Measurements from ENCODE around the gene DCP1A.

The DCP1A gene

DNA sequence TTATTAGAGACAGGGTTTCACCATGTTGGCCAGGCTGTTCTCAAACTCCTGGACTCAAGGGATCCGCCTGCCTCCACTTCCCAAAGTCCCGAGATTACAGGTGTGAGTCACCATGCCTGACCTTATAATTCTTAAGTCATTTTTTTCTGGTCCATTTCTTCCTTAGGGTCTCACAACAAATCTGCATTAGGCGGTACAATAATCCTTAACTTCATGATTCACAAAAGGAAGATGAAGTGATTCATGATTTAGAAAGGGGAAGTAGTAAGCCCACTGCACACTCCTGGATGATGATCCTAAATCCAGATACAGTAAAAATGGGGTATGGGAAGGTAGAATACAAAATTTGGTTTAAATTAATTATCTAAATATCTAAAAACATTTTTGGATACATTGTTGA, 46.5 kb downstream of the DCP1A start:
- TF ChIP-seq TAF1 (IDR thresholded peaks at IDR 0.05; ENCODE audit: borderline replicate concordance, insufficient read depth, low read length) (no peak), FOXP2 (optimal IDR thresholded peaks at IDR 0.05; ENCODE audit: borderline replicate concordance, extremely low read depth, extremely low read length, insufficient read depth) (no peak), SIN3A (IDR thresholded peaks at IDR 0.05; ENCODE audit: borderline replicate concordance, insufficient read depth, low read length) (no peak), POLR2AphosphoS5 (IDR thresholded peaks at IDR 0.05; ENCODE audit: low read depth, low read length) (no peak)
- TF ChIP-seq, protein P1, sequence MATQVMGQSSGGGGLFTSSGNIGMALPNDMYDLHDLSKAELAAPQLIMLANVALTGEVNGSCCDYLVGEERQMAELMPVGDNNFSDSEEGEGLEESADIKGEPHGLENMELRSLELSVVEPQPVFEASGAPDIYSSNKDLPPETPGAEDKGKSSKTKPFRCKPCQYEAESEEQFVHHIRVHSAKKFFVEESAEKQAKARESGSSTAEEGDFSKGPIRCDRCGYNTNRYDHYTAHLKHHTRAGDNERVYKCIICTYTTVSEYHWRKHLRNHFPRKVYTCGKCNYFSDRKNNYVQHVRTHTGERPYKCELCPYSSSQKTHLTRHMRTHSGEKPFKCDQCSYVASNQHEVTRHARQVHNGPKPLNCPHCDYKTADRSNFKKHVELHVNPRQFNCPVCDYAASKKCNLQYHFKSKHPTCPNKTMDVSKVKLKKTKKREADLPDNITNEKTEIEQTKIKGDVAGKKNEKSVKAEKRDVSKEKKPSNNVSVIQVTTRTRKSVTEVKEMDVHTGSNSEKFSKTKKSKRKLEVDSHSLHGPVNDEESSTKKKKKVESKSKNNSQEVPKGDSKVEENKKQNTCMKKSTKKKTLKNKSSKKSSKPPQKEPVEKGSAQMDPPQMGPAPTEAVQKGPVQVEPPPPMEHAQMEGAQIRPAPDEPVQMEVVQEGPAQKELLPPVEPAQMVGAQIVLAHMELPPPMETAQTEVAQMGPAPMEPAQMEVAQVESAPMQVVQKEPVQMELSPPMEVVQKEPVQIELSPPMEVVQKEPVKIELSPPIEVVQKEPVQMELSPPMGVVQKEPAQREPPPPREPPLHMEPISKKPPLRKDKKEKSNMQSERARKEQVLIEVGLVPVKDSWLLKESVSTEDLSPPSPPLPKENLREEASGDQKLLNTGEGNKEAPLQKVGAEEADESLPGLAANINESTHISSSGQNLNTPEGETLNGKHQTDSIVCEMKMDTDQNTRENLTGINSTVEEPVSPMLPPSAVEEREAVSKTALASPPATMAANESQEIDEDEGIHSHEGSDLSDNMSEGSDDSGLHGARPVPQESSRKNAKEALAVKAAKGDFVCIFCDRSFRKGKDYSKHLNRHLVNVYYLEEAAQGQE (IDR thresholded peaks at IDR 0.05; ENCODE audit: insufficient read depth in 1 of 2, low read depth in 2 of 2, low read length in 2 of 2): no peak

DNA sequence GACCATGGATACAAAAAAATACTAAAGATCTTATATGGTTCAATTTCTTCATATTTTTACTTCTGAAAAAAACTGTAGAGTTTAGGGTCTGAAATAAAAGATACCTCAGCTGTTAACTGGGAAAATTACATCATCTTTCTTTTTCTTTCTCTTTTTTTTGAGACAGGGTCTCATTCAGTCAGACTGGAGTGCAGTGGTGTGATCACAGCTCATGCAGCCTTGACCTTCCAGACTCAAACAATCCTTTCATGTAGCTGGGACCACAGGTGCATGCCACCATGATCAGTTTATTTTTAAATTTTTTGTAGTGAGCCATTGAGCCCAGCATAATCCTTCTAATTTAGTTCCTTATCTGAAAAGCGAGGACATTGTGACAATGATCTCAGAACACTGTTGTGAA, 51.9 kb downstream of the DCP1A start:
- TF ChIP-seq SIN3A (IDR thresholded peaks at IDR 0.05; ENCODE audit: borderline replicate concordance, insufficient read depth, low read length) (no peak), POLR2AphosphoS5 (IDR thresholded peaks at IDR 0.05; ENCODE audit: low read depth, low read length) (no peak), FOXP2 (optimal IDR thresholded peaks at IDR 0.05; ENCODE audit: borderline replicate concordance, extremely low read depth, extremely low read length, insufficient read depth) (no peak), TAF1 (IDR thresholded peaks at IDR 0.05; ENCODE audit: borderline replicate concordance, insufficient read depth, low read length) (no peak)
- TF ChIP-seq, protein P1 (IDR thresholded peaks at IDR 0.05; ENCODE audit: insufficient read depth in 1 of 2, low read depth in 2 of 2, low read length in 2 of 2): no peak

DNA sequence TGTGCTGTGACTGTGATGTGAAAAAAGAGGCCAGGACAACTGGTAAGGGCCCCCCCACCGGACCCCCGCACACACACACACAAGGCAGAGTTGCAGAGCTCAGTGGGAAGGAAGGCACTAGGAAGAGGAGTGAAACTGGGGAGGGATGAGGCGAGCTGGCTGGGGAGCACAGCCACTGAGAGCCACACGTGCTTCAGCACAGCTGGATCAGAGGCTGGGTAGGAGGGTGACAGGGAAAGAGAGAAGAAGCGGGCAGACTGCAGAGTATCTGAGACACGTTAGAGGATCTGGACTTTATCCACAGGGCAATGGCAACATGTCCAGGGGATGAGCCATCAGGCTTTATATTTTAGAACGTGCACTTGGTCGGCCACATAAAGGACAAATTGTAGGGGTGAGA, 53.5 kb downstream of the DCP1A start:
- TF ChIP-seq, protein P1 (IDR thresholded peaks at IDR 0.05; ENCODE audit: insufficient read depth in 1 of 2, low read depth in 2 of 2, low read length in 2 of 2): no peak
- TF ChIP-seq FOXP2 (optimal IDR thresholded peaks at IDR 0.05; ENCODE audit: borderline replicate concordance, extremely low read depth, extremely low read length, insufficient read depth) (no peak), POLR2AphosphoS5 (IDR thresholded peaks at IDR 0.05; ENCODE audit: low read depth, low read length) (no peak), SIN3A (IDR thresholded peaks at IDR 0.05; ENCODE audit: borderline replicate concordance, insufficient read depth, low read length) (no peak), TAF1 (IDR thresholded peaks at IDR 0.05; ENCODE audit: borderline replicate concordance, insufficient read depth, low read length) (no peak)

DNA sequence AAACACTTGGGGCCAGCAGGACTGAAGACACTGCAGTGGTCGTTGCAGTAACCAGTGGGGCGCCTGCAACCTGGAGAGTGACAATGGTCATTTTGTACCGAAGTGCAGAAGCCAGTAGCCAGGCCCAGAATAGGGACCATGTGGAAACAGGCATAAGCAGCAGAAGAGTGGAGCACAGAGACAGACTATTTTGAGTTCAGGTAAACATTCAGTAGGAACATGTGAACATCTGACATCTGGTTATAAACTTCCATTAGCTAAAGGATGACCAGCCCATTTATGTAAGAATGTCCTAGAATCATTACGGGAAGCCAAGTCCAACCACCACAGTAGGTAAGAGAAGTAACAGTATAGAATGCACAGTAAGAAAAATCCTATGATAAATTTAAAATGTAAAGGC, 59.1 kb downstream of the DCP1A start:
- TF ChIP-seq POLR2AphosphoS5 (IDR thresholded peaks at IDR 0.05; ENCODE audit: low read depth, low read length) (no peak), TAF1 (IDR thresholded peaks at IDR 0.05; ENCODE audit: borderline replicate concordance, insufficient read depth, low read length) (no peak), SIN3A (IDR thresholded peaks at IDR 0.05; ENCODE audit: borderline replicate concordance, insufficient read depth, low read length) (no peak), FOXP2 (optimal IDR thresholded peaks at IDR 0.05; ENCODE audit: borderline replicate concordance, extremely low read depth, extremely low read length, insufficient read depth) (no peak)
- TF ChIP-seq, protein P1 (IDR thresholded peaks at IDR 0.05; ENCODE audit: insufficient read depth in 1 of 2, low read depth in 2 of 2, low read length in 2 of 2): no peak

DNA sequence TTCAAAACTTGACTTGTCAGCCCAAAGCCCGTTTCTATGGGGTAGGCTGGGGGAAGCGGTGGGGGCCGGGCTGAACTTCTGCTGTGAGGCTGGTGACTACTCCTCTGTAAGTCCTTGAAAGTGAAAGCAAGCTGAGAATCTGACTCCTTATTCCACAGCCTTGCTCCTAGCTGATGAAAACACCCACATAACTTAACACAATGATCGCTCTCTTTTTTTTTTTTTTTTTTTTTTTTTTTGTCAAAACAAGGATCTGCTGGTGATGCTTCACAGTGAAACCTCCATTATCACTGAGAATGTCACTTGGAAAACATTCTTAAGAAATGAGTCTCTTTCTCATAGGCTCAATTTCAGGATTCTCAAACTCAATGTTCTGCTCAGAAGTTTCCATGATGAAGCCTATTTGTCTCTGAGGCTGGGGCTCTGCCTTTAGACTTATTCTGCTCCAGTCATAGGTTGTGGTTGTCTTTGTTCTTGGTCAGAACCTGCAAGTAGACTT, 60.2 kb downstream of the DCP1A start:
- TF ChIP-seq POLR2AphosphoS5 (IDR thresholded peaks at IDR 0.05; ENCODE audit: low read depth, low read length) (no peak), TAF1 (IDR thresholded peaks at IDR 0.05; ENCODE audit: borderline replicate concordance, insufficient read depth, low read length) (no peak), FOXP2 (optimal IDR thresholded peaks at IDR 0.05; ENCODE audit: borderline replicate concordance, extremely low read depth, extremely low read length, insufficient read depth) (no peak), SIN3A (IDR thresholded peaks at IDR 0.05; ENCODE audit: borderline replicate concordance, insufficient read depth, low read length) (no peak)
- TF ChIP-seq, protein P1 (IDR thresholded peaks at IDR 0.05; ENCODE audit: insufficient read depth in 1 of 2, low read depth in 2 of 2, low read length in 2 of 2): no peak

All from PFSK-1 (cell line).